C1 segment of cervical spinal cord (tissue), 14 donors: ENCODE measurements around the gene RAPH1.

Experiments
- DNase-seq, 14 donors: peaks; one replicate each; lab custom pipeline; 2025; lab: John Stamatoyannopoulos, UW

RAPH1 gene

DNA sequence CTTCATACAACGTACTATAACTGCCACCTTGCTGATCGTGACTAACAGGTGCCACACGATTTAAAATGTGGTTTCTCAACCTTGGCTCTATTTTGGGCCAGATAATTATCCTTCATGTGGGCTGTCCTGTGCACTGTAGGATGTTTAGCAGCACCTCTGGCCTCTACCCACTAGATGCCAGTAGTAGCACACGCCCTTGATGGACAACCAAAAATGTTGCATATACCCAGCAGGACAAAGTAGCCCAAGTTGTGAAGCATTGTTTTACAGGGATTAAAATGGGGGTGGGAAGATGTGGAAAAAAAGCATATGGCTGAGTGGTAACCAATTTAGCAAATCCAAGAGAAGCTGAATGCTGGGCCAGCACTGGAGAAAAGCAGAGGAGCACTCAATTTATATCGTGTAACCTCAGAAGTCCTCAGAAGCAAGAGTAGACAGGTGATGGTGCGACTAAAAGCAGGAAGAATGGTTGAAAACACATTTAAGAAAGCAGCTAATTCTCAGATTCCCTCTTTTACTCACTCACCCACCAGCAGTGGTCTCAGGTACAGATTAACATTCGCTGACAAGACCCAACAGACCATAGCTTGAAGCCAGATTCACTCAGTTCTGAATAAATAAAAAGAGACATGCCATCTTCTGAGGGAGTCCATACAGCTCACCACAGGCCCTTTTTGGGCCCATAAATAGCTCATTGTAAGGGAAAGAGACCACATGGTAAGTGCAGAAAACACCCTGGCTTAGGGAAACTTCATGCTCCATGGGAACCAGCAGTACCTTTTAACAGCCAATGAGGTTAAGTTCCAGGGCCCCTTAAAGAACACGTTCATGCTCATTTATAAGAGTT lies 50.6 kb downstream of the RAPH1 start:
- DNase-seq, result peak in 2 of 14 donors; percentile 2 to 19

DNA sequence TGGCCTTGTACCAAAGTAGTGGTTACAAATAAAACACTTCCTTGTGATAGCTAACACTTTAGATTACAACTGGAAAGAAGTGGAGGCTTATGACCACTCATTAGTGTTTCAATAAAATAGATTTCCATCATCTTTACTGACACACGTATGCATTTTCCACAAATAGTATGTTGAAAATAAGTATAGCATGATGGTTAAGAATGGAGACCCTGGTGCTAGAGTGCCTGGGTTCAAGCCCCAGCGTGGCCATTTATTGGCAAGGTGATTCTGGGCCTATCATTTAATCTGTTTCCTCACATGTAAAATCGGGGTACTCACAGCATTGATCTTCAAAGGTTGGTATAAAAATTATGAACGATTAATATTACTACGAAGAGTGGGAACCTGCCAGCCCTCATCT lies 54.5 kb downstream of the RAPH1 start:
- no peak for DNase-seq

DNA sequence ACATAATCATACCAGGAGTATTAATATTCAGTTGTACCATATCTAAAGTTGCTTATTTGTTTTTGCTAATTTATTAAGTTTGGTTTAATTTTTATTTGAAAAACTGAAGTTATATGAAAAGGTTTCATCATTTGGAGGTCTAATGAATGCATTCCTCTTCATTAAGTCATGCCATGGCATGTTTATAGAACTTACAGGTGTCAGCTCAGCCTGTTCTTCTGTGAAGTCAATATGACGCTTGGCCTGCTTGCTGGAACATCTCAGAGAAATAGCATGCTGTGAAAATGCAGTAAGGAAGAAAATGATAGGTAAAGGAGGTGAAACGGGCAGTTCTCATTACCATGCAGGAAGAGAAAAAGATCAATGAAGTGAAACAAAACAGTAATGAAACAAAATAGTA lies 58.2 kb downstream of the RAPH1 start:
- no peak for DNase-seq

DNA sequence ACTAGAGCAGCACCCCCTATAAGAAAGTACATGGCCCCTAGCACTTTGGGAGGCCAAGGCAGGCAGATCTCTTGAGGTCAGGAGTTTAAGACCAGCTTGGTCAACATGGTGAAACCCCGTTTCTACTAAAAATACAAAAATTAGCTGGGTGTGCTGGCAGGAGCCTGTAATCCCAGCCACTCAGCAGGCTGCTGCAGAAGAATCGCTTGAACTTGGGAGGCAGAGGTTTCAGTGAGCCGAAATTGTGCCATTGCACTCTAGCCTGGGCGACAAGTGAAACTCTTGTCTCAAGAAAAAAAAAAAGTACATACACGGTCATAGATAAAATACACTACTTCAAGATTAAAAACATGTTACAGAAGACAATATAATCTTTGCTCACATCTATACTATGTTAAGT lies 63.8 kb downstream of the RAPH1 start:
- DNase-seq, result no peak

DNA sequence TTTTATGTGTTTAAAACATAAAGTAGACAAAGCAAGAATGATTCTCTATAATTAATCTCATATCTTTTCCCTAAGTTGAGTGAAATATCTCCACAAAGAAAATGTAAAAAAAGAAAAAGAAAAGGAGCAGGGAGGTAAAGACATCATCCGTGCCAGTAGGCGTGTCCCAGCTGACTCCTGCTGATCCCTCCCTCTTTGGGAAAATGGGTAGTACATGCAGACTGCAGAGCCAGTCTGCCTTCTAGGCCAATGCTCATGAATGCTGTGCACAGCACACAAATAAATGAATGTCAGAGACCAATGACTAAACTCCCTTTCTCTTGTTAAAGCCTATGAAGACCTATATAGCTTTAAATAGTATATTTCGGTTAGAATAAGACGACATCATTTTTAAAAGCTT lies 64.7 kb downstream of the RAPH1 start:
- no peak for DNase-seq

DNA sequence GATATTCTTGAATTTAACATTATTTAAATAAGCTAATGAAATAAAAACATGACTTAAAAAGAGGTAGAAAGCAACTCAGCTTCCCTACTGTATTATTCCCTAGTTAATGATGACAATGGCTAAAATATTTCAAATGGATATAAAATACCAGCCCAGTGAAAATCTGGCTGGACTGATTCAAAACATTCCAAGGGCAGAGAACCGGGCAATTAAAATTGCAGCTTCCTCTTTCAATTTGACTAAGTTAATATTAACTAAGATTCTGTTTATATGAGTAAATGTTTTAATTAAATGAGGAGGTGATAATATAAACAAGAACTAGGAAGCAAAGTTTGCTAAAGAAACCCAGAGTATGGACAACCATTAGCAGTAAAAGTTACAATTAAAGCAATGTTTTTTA lies 65.6 kb downstream of the RAPH1 start:
- DNase-seq, result no peak

DNA sequence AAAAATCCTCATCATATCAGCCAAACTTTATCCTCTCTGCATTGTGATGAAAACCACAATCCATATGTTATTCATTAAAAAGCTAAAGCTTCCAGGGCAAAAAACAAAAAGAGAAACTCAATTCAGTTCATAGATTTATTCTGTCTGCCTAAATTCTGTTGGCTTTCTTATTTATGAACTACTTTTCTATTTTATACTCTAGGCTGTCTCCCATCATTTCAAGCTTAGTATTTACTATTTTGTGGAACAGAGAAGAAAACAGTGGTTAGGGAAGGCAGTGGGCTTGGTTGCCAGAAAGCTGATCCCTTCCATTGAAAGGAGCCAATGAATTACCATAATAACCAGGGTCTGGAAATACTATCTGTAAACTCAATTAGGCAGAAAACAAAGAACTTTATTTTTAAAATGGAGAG lies 71.8 kb downstream of the RAPH1 start:
- DNase-seq, result no peak

DNA sequence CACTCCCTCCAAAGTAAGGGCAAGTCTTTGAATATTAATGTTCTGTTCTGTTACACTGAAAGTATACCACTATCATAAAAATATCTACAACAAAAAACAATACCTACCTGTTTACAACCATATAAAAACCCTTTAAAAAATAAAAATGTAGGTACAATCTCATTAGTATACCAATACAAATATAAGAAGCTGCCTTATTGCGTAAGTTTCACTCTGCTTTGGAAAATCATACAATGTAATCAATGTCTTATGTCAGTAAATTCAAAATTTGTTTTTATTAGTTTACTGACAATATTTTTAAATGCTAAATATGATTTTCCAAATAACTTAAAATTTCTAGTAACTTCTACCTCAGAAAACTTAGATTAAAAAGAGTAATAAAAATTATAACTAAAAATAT lies 72.8 kb downstream of the RAPH1 start:
- DNase-seq, result no peak

DNA sequence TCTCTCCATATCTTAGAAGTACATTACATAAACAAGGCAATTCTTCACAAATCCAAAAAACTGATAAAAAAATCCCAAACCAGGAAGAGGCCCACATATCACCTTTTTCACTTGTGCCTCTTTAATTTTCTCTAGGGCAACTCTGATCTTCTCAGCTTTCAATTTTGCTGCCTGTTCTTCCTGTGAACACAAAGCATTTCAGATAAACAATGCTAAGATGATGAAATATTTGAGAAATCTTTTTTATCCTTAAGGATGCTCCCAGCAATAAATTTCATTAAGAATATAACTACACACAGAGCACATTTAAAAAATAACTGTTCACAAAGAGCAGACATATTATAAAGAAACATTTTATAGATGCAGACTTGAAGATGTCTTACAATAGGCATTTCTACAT lies 73.4 kb downstream of the RAPH1 start:
- no peak for DNase-seq

DNA sequence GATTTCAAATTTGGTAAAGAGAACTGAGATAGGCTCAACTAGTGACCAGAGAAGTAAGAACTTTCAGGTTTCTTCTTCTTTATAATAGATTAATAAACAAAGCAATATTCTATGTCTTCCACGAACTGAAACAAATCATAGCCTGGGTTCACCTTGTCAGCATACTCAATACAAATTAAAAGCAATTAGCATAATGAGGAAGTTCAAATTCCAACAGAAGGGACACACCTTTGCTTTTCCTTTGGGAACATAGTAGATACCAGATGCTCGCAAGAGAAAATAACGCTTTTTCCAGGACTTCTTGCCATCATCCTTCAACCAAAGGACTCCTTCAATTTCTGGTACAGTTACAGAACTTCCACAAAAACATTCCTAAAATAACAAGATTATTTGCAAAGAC lies 79.9 kb downstream of the RAPH1 start:
- DNase-seq, result no peak

DNA sequence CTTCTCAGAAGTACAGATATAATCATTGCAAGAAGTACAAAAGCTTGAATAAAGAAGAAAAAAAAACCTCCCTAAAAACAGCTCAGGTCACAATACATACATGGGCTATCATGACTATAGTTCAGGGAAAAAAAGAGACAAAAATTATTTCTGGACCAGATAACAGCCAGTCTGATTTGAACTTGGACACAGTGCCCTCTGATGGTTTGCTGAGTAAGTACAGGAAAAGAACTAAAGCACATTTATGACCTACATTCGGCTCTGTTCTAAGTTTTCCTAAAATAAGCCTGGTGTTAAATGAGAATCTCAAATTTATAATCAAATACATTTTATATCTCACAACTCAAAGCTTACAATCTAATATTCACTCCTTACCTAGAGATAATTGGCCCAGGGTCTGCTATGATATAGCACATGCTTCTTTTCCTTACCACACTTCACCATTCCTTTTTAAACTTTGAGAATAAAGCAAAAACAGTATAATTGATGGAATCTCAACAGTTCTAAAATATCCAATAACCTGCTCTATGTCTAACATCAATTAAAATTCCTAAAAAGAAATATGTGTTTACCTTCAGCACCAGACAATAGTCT lies 81.1 kb downstream of the RAPH1 start:
- peak in 1 of 14 donors; percentile 45 for DNase-seq

DNA sequence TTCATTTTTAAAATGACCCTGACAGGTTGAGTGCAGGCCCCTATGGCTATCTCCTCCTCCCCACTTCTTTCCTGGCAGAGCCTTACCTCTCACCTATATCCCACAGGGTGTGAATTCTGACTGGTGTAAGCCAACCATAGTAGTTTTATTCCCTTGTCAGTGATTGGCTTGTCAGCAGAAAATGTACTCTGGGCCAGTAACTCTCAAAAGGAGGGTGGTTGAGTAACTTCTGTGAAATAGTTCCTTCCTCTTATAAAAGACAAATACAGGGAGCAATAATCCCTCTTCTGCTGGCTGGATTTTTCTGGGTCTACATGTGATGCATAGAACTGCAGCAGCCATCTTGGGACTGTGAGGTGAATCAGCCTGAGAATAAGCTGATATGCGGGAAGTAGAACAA lies 83.4 kb downstream of the RAPH1 start:
- no peak for DNase-seq

DNA sequence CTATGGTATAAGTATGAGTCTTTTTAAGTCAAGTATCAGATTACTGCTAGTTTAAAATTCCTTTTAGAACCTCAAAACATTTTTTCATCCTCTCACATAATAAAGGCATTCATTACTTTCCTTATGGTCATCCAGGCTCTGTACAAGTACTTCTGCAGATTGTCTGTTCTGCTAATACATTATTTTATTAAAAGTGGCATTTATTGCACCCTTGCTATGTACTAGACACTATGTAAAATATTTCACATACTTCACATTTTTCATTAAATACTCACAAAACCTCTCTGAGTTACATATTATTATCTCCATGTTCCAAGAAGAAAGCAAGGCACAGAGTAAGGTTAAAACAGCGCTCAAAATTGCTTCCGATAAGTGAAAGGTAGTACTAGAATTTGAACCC lies 84.1 kb downstream of the RAPH1 start:
- no peak for DNase-seq

DNA sequence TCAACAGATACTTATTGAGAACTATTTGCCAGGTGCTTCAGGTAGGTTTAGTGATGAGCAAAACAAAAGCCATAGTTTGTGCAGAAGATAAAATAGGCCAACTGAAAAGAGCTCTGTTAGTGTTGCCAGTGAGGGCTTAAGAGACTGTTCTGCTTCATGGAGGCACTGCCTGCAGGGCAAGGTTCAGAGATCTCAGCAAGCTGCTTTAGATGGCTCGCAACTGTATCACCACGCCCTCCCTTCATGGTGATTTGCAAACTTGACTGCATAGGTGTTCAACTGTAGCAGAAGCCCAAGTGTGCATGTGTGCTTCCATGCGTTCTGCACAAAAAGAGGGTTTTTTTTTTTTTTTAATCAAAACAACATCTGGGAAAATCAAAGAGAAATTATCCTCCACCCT lies 84.5 kb downstream of the RAPH1 start:
- no peak for DNase-seq

DNA sequence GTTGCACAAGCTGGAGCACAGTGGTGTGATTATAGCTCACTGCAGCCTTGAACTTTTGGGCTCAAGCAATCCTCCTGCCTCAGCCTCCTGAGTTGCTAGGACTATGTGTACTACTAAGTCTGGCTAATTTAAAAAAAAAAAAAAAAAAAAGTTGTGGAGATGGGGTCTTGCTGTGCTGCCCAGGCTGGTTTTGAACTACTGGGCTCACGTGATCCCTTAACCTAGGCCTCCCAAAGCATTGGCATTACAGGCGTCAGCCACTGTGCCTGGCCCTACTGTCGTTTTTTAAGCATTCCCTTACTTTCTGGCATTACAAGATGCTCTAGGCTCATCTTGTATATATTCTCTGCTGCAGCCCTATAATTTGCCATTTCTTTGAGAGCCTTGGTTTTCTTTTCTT lies 88.3 kb downstream of the RAPH1 start:
- DNase-seq, result no peak

DNA sequence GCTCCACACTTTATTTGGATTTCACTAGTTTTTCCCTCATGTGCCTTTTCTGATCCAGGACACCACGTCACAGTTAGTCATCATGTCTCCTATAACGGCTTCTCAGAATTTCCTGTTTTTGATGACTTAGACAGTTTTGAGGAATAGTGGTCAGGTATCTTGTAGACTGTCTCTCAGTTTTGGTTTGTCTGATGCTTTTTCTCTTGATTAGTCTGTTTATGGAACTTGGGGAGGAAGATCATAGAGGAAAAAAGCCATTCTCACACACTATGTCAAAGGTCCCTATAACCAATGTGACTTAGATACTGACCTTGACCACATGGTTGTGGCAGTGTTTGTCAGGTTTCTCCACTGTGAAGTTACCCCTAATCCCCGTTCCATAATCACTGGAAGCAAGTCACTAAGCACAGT lies 89.0 kb downstream of the RAPH1 start:
- DNase-seq, result no peak

DNA sequence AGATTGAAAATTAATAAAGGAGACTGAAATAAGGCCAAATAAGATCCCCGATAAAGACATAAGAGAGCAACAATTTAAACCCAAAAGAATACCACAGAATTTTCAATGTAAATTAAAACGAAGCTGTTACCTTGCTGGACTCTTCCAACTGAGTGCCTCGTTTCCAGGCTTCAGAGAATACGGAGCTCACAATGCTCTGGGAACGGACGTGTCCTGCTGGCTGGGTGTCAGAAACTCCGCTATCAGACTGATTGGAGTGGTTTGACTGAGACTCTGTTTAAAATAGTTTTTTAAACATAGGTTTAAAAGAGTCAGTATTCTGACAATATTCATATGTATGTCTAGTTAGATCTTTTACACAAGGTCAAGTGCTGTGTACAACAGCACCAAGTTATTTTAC lies 90.4 kb downstream of the RAPH1 start:
- no peak for DNase-seq

DNA sequence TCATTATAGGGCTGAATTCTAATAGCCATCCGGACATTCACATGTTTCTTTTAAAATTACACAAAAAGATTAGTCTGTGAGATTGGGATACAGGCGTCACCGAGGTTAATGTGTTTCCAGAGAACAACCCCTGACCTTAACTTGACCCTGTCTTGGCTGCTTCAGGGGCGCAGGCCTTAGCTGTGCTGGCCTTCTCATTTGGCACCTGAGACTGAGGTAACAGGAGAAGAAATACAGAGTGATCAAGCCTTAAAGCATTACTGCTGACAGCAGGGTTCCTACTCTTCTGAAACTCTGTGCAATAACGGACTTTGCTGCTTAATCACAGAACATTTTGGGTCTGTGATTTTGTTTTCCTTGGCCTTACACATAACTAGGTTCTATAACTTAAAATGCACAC lies 92.6 kb downstream of the RAPH1 start:
- no peak for DNase-seq

DNA sequence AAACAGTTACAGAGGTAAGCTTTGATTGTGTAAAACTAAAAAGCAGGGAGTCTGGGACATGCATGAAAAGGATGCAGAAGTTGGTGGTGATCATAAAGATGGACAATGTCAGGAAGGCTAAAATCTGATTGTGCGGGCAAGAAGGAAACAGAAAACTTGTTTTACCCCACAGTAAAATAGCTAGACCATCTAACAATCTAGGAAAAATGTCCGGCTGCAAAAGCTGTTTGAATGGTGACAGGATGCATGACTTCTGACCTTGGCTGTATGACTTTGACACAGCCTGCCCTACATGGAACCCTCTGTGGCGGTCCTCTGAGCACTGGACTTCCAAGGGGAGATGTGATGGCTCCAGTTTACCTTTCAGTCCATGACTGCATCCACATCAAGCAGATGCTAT lies 93.6 kb downstream of the RAPH1 start:
- no peak for DNase-seq

DNA sequence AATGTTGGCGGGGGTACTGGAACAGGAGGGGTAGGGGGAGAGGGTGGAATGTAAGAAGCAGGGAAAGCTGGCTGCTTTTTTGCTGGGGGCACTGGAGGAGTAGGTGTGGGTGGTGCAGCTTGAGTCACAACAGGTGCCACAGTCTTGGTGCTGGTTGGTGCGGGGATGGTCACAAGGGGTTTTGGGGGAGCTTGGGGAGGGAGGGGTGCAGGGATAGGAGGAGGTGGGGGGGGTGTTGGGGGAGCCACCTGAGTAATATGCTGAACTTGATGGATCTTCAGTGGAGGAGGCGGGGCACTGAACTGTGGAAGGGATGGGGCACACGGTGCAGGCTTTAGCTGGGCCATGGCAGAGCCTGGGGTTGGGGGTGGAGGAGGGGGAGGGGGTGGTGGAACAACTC lies 94.4 kb downstream of the RAPH1 start:
- DNase-seq, result no peak

DNA sequence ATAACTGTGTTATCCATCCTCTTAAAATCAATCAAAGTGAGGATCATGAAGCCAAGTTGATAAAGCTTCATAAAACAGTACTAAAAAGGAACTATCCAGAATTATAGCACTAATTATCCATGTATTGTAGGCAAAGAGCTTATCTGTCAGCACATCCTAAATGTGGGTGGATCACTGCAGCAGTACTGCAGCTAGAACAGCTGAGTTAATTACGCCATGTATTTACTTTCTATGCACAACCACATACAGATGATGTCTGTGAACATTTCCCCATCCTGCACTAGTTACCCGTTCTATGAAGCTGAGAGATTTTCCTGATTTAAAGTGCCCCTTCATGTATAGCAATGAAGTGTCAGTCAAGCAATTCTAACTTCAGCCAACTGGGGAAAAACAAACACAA lies 96.6 kb downstream of the RAPH1 start:
- DNase-seq, result no peak

DNA sequence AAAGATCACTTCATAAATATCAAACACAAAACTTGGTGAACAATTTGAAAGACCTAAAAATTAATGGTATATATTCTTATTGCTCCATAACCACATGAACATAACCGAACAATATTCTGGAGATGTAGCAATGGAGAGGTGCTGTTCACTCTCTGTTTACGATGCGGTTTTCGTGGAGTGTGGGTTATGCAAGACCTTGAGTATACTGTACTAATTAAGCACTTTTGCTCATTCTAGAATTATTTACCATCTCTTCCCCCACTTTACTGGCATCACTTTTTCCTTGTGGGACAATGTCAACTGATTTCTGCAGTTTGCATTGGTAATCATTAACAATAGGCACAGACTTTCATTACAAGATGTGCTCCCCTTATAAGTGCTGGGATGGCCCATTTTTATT lies 97.6 kb downstream of the RAPH1 start:
- DNase-seq, result no peak

DNA sequence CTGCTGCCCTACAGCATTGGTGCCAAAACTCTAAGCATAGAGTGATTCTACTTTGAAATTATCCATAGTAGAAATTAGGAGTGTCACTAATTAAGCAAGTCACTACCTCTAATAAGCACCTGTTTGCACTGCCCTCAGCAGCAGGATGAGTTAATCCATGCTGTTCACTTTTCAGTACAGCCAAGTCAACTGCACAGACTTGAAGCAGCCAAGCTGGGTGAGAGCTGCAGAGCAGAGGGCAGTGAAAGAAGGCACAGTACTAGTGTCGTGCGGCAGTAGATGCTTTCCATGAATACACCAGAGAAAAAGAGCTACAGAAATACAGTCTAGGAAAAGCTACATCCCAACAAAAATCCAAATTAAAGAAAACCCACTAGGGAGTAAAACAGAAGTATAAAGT lies 98.6 kb downstream of the RAPH1 start:
- DNase-seq, result peak in 1 of 14 donors; percentile 11

DNA sequence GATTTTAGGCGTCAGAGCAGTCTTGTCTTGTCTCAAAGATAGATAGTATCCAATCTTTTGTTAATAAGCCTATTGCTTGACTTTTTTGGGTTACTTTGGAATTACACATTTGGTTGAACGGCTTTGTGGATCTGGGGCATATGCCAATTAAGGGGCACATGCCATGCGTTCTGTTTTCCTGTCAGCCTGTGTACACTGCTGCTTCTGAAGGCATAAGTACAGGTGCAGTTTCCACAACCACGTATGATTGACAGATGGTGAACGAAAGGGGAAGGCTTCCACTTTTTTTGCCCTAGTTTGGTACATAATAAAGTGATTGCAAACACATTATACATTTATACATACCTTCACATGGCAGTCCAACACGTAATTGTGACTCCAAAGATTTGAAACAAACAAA lies 102.3 kb downstream of the RAPH1 start:
- DNase-seq, result no peak
